HEK293 (cell line): Measurements from ENCODE around the gene ACR.

Experiments used
- CTCF ChIA-PET: fragments of 350-600 bp; formaldehyde crosslinking; extraction: SDS; loops from one replicate; lab custom pipeline; 2021; ENCODE audit warnings: antibody characterized with exemption; lab: Yijun Ruan, JAX
- POLR2A ChIA-PET: fragments of 300-600 bp; formaldehyde crosslinking; extraction: SDS; loops from one replicate; lab custom pipeline; 2020; ENCODE audit warnings: antibody characterized with exemption, inconsistent platforms; lab: Yijun Ruan, JAX
- H3K27ac ChIP-seq: fragments of 200-500 bp; sonication (Bioruptor generic); 2 replicates; pipeline ENCODE4 v1.5.1; 2014; ENCODE audit warnings: low read depth, low read length, control low read depth, inconsistent platforms; ENCODE audit errors: extremely low read depth
- H3K36me3 ChIP-seq, 2 experiments: fragments of 200-500 bp in 1 of 2; sonication (Bioruptor generic) in 1 of 2; 1 replicate in 1 of 2; 2 replicates in 1 of 2; pipeline ENCODE4 v1.5.1; 2014 to 2017; ENCODE audit warnings: inconsistent platforms in 2 of 2, low read length in 2 of 2; ENCODE audit not compliant: control insufficient read depth in 2 of 2, insufficient read depth in 1 of 2
- H3K4me1 ChIP-seq: fragments of 200-500 bp; sonication (Bioruptor generic); 2 replicates; pipeline ENCODE4 v1.5.1; 2014; ENCODE audit warnings: mild to moderate bottlenecking, low read length, inconsistent platforms; ENCODE audit not compliant: control insufficient read depth, insufficient read depth
- H3K4me3 ChIP-seq: 2 replicates; pipeline ENCODE4 v1.5.1; 2011; ENCODE audit warnings: low read depth, mild to moderate bottlenecking, control low read depth, low read length, moderate library complexity
- H3K9me3 ChIP-seq: fragments of 200-500 bp; sonication (Bioruptor generic); 2 replicates; pipeline ENCODE4 v1.5.1; 2014; ENCODE audit warnings: low read depth, low read length, inconsistent platforms; ENCODE audit not compliant: control insufficient read depth, insufficient read depth
- OSR2 ChIP-seq: fragments of 450-650 bp; formaldehyde crosslinking; IDR thresholded peaks from 2 replicates; pipeline ENCODE4 v1.5.1; 2016; ENCODE audit warnings: missing biosample characterization, missing genetic modification characterization
- SALL2 ChIP-seq: fragments of 450-650 bp; formaldehyde crosslinking; IDR thresholded peaks from 2 replicates; pipeline ENCODE4 v1.5.0; 2017; ENCODE audit warnings: missing biosample characterization, mild to moderate bottlenecking, missing genetic modification characterization, borderline replicate concordance
- SETDB1 ChIP-seq: IDR thresholded peaks from one replicate; pipeline ENCODE4 v1.6.1; 2017; ENCODE audit warnings: mild to moderate bottlenecking, low read length, moderate library complexity, mixed read lengths; ENCODE audit not compliant: insufficient read length
- TCF7L2 ChIP-seq: IDR thresholded peaks from 2 replicates; pipeline ENCODE4 v1.6.1; 2011; ENCODE audit warnings: low read depth, mild to moderate bottlenecking, inconsistent platforms, low read length, moderate library complexity, borderline replicate concordance
- ZFHX2 ChIP-seq: fragments of 450-650 bp; formaldehyde crosslinking; conservative IDR thresholded peaks from 2 replicates; pipeline ENCODE4 v1.5.1; 2016; ENCODE audit warnings: missing biosample characterization, missing genetic modification characterization
- ZNF146 ChIP-seq: fragments of 450-650 bp; formaldehyde crosslinking; IDR thresholded peaks from 2 replicates; pipeline ENCODE4 v1.5.1; 2016; ENCODE audit warnings: missing biosample characterization, missing genetic modification characterization
- ZNF426 ChIP-seq: fragments of 450-650 bp; formaldehyde crosslinking; IDR thresholded peaks from 2 replicates; pipeline ENCODE4 v1.5.1; 2017; ENCODE audit warnings: missing biosample characterization, missing genetic modification characterization, mild to moderate bottlenecking, inconsistent platforms, moderate library complexity
- ZNF48 ChIP-seq: fragments of 450-650 bp; formaldehyde crosslinking; IDR thresholded peaks from 2 replicates; pipeline ENCODE4 v1.5.1; 2016; ENCODE audit warnings: missing biosample characterization, missing genetic modification characterization
- ZNF514 ChIP-seq: fragments of 450-650 bp; formaldehyde crosslinking; IDR thresholded peaks from 2 replicates; pipeline ENCODE4 v1.5.1; 2016; ENCODE audit warnings: missing biosample characterization, missing genetic modification characterization
- ZNF521 ChIP-seq: fragments of 450-650 bp; formaldehyde crosslinking; IDR thresholded peaks from 2 replicates; pipeline ENCODE4 v1.5.1; 2017; ENCODE audit warnings: missing biosample characterization, mild to moderate bottlenecking, missing genetic modification characterization
- ZNF571 ChIP-seq: fragments of 450-650 bp; formaldehyde crosslinking; IDR thresholded peaks from 2 replicates; pipeline ENCODE4 v1.5.0; 2017; ENCODE audit warnings: missing biosample characterization, missing genetic modification characterization
- ZNF624 ChIP-seq: fragments of 450-650 bp; formaldehyde crosslinking; IDR thresholded peaks from 2 replicates; pipeline ENCODE4 v1.5.1; 2017; ENCODE audit warnings: missing biosample characterization, missing genetic modification characterization
- ZNF677 ChIP-seq: fragments of 450-650 bp; IDR thresholded peaks from 2 replicates; pipeline ENCODE4 v1.5.0; 2018; ENCODE audit warnings: missing biosample characterization, mild to moderate bottlenecking, missing genetic modification characterization, moderate library complexity
- TF ChIP-seq, protein P1 (sequence below): fragments of 450-650 bp; formaldehyde crosslinking; IDR thresholded peaks from 2 replicates; pipeline ENCODE4 v1.5.0; 2017; ENCODE audit warnings: missing biosample characterization, missing genetic modification characterization, borderline replicate concordance
- TF ChIP-seq, protein P2 (sequence below): fragments of 450-650 bp; formaldehyde crosslinking; IDR thresholded peaks from 2 replicates; pipeline ENCODE4 v1.5.1; 2017; ENCODE audit warnings: missing biosample characterization, missing genetic modification characterization
- TF ChIP-seq, protein P3 (sequence below): fragments of 450-650 bp; formaldehyde crosslinking; IDR thresholded peaks from 2 replicates; pipeline ENCODE4 v1.5.1; 2016; ENCODE audit warnings: missing biosample characterization, missing genetic modification characterization
- TF ChIP-seq, protein P4 (sequence below): fragments of 450-650 bp; formaldehyde crosslinking; IDR thresholded peaks from 2 replicates; pipeline ENCODE4 v1.5.1; 2016; ENCODE audit warnings: missing biosample characterization, missing genetic modification characterization
- TF ChIP-seq, protein P5 (sequence below): fragments of 450-650 bp; formaldehyde crosslinking; IDR thresholded peaks from 2 replicates; pipeline ENCODE4 v1.5.1; 2016; ENCODE audit warnings: missing biosample characterization, missing genetic modification characterization, borderline replicate concordance
- TF ChIP-seq, protein P6 (sequence below): fragments of 450-650 bp; formaldehyde crosslinking; IDR thresholded peaks from 2 replicates; pipeline ENCODE4 v1.5.1; 2016; ENCODE audit warnings: missing biosample characterization, missing genetic modification characterization, borderline replicate concordance

The ACR gene

DNA sequence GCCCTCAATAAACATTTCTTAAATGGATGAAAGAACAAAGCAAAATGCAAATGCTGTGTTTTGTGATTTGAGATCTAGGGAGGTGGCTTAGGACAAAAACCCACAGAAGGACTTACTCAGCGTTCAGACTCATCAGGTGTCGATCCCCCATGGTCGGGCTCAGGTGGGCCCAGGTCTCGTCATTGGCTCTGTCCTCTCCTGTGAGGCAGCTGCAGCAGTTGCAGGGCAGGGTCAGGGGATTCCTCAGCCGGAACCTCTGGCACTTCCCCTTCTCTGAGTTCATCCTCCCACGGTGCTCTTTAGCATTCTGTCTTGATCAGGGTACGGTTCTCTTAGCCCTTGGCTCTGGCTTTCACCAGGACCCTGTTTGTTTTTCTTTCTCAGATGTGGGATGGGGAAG, 14.0 kb upstream of the ACR start:
- POLR2A ChIA-PET: no interaction called here
- TF ChIP-seq ZNF521 (tag by site-specific recombination): no peak
- TF ChIP-seq ZNF146: no peak
- no peak for TF ChIP-seq ZFHX2 (tag by site-specific recombination)
- TF ChIP-seq OSR2 (tag by site-specific recombination): no peak
- no peak for TF ChIP-seq ZNF677
- no peak for TF ChIP-seq ZNF426 (tag by site-specific recombination)
- TF ChIP-seq, protein P1, sequence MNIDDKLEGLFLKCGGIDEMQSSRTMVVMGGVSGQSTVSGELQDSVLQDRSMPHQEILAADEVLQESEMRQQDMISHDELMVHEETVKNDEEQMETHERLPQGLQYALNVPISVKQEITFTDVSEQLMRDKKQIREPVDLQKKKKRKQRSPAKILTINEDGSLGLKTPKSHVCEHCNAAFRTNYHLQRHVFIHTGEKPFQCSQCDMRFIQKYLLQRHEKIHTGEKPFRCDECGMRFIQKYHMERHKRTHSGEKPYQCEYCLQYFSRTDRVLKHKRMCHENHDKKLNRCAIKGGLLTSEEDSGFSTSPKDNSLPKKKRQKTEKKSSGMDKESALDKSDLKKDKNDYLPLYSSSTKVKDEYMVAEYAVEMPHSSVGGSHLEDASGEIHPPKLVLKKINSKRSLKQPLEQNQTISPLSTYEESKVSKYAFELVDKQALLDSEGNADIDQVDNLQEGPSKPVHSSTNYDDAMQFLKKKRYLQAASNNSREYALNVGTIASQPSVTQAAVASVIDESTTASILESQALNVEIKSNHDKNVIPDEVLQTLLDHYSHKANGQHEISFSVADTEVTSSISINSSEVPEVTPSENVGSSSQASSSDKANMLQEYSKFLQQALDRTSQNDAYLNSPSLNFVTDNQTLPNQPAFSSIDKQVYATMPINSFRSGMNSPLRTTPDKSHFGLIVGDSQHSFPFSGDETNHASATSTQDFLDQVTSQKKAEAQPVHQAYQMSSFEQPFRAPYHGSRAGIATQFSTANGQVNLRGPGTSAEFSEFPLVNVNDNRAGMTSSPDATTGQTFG (tag by site-specific recombination): no peak
- TF ChIP-seq, protein P2, sequence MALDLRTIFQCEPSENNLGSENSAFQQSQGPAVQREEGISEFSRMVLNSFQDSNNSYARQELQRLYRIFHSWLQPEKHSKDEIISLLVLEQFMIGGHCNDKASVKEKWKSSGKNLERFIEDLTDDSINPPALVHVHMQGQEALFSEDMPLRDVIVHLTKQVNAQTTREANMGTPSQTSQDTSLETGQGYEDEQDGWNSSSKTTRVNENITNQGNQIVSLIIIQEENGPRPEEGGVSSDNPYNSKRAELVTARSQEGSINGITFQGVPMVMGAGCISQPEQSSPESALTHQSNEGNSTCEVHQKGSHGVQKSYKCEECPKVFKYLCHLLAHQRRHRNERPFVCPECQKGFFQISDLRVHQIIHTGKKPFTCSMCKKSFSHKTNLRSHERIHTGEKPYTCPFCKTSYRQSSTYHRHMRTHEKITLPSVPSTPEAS (tag by site-specific recombination): no peak
- TF ChIP-seq, protein P3, sequence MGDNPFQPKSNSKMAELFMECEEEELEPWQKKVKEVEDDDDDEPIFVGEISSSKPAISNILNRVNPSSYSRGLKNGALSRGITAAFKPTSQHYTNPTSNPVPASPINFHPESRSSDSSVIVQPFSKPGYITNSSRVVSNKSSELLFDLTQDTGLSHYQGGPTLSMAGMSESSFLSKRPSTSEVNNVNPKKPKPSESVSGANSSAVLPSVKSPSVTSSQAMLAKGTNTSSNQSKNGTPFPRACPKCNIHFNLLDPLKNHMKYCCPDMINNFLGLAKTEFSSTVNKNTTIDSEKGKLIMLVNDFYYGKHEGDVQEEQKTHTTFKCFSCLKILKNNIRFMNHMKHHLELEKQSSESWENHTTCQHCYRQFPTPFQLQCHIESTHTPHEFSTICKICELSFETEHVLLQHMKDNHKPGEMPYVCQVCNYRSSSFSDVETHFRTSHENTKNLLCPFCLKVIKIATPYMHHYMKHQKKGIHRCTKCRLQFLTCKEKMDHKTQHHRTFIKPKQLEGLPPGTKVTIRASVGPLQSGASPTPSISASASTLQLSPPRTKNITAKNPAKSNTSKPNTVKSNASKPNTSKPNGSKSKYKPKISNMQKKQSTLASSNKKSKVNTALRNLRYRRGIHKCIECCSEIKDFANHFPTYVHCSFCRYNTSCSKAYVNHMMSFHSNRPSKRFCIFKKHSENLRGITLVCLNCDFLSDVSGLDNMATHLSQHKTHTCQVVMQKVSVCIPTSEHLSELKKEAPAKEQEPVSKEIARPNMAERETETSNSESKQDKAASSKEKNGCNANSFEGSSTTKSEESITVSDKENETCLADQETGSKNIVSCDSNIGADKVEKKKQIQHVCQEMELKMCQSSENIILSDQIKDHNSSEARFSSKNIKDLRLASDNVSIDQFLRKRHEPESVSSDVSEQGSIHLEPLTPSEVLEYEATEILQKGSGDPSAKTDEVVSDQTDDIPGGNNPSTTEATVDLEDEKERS (tag by site-specific recombination): no peak
- no peak for TF ChIP-seq ZNF514 (tag by site-specific recombination)
- TF ChIP-seq SETDB1: no peak
- no peak for TF ChIP-seq ZNF571 (tag by site-specific recombination)
- TF ChIP-seq ZNF48 (tag by site-specific recombination): no peak
- TF ChIP-seq, protein P4, sequence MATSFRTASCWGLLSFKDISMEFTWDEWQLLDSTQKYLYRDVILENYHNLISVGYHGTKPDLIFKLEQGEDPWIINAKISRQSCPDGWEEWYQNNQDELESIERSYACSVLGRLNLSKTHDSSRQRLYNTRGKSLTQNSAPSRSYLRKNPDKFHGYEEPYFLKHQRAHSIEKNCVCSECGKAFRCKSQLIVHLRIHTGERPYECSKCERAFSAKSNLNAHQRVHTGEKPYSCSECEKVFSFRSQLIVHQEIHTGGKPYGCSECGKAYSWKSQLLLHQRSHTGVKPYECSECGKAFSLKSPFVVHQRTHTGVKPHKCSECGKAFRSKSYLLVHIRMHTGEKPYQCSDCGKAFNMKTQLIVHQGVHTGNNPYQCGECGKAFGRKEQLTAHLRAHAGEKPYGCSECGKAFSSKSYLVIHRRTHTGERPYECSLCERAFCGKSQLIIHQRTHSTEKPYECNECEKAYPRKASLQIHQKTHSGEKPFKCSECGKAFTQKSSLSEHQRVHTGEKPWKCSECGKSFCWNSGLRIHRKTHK: no peak
- TF ChIP-seq, protein P5, sequence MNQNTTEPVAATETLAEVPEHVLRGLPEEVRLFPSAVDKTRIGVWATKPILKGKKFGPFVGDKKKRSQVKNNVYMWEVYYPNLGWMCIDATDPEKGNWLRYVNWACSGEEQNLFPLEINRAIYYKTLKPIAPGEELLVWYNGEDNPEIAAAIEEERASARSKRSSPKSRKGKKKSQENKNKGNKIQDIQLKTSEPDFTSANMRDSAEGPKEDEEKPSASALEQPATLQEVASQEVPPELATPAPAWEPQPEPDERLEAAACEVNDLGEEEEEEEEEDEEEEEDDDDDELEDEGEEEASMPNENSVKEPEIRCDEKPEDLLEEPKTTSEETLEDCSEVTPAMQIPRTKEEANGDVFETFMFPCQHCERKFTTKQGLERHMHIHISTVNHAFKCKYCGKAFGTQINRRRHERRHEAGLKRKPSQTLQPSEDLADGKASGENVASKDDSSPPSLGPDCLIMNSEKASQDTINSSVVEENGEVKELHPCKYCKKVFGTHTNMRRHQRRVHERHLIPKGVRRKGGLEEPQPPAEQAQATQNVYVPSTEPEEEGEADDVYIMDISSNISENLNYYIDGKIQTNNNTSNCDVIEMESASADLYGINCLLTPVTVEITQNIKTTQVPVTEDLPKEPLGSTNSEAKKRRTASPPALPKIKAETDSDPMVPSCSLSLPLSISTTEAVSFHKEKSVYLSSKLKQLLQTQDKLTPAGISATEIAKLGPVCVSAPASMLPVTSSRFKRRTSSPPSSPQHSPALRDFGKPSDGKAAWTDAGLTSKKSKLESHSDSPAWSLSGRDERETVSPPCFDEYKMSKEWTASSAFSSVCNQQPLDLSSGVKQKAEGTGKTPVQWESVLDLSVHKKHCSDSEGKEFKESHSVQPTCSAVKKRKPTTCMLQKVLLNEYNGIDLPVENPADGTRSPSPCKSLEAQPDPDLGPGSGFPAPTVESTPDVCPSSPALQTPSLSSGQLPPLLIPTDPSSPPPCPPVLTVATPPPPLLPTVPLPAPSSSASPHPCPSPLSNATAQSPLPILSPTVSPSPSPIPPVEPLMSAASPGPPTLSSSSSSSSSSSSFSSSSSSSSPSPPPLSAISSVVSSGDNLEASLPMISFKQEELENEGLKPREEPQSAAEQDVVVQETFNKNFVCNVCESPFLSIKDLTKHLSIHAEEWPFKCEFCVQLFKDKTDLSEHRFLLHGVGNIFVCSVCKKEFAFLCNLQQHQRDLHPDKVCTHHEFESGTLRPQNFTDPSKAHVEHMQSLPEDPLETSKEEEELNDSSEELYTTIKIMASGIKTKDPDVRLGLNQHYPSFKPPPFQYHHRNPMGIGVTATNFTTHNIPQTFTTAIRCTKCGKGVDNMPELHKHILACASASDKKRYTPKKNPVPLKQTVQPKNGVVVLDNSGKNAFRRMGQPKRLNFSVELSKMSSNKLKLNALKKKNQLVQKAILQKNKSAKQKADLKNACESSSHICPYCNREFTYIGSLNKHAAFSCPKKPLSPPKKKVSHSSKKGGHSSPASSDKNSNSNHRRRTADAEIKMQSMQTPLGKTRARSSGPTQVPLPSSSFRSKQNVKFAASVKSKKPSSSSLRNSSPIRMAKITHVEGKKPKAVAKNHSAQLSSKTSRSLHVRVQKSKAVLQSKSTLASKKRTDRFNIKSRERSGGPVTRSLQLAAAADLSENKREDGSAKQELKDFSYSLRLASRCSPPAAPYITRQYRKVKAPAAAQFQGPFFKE: no peak
- TF ChIP-seq SALL2 (tag by site-specific recombination): no peak
- TF ChIP-seq, protein P6, sequence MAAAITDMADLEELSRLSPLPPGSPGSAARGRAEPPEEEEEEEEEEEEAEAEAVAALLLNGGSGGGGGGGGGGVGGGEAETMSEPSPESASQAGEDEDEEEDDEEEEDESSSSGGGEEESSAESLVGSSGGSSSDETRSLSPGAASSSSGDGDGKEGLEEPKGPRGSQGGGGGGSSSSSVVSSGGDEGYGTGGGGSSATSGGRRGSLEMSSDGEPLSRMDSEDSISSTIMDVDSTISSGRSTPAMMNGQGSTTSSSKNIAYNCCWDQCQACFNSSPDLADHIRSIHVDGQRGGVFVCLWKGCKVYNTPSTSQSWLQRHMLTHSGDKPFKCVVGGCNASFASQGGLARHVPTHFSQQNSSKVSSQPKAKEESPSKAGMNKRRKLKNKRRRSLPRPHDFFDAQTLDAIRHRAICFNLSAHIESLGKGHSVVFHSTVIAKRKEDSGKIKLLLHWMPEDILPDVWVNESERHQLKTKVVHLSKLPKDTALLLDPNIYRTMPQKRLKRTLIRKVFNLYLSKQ (tag by site-specific recombination): no peak
- no peak for TF ChIP-seq ZNF624 (tag by site-specific recombination)
- no peak for TF ChIP-seq TCF7L2
- TF ChIP-seq, all 188 proteins: peak for 0
- no peak overlapping the region for H3K27ac ChIP-seq
- CTCF ChIA-PET: interaction anchor here (1.0 kb wide), 1 partner anchor 8 kb away, joined by 3 read pairs; no protein-coding TSS in a partner anchor
- no peaks in the 10 kb centered on the region for H3K4me1 ChIP-seq
- H3K4me3 ChIP-seq: no peak overlapping the region
- peaks cover 0 to 51% of the 10 kb centered on the region in 2 experiments; a peak in 1 of 3 replicates for H3K36me3 ChIP-seq
- H3K9me3 ChIP-seq: no peaks in the 10 kb centered on the region
